ENCODE measurements around the gene BRME1. TPM values are rescaled to one million over a fixed set of nuclear protein-coding genes. Genes with fewer than 3 reads are reported as not detected.

Gene BRME1
- total and polyA plus RNA-seq, 2 of the 13 experiments (the other 11 are each of a cell fraction or from before 2014, with no cell fraction given): 0.74 to 1.5 TPM

DNA sequence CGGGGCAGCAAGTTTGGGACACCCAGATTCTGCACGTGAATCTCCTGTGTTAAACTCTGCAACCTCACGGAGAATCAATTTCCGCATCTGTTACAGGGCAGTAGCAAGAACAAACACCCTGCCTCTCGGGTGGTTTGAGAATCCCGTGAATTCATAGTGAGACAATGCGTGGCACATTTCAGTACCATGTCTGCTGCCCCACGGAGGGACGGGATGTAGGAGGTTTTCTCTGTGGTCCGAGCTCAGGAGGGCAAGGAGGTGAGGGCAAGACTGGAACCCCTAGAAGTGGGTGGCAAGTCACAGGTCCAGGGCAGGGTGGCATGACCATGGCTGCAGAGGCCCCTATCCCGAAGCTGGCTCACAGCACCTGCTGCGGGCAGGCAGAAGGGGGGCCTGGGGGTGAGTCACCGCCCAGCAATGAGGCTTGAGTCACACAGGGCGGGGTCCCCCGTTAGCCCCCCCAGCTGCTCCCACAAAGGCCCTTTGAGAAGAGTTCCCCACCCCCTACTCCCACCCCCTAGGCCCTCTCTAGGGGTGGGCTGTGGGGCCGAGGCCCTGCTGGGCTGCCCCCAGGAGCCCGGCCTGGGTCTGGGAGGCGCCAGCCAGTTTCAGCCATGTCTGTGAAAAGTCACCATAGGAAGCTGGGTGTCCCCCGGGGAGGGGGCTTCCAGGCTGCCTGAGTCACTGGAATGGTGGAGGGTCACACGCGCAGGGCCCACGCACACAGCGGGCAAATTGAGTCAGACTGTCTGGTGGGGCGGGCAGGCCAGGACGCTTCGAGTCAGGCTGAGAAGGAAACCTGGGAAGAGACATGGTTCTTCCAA is 54.8 kb downstream of the BRME1 start (continued):
- TF ChIP-seq, protein P1, sequence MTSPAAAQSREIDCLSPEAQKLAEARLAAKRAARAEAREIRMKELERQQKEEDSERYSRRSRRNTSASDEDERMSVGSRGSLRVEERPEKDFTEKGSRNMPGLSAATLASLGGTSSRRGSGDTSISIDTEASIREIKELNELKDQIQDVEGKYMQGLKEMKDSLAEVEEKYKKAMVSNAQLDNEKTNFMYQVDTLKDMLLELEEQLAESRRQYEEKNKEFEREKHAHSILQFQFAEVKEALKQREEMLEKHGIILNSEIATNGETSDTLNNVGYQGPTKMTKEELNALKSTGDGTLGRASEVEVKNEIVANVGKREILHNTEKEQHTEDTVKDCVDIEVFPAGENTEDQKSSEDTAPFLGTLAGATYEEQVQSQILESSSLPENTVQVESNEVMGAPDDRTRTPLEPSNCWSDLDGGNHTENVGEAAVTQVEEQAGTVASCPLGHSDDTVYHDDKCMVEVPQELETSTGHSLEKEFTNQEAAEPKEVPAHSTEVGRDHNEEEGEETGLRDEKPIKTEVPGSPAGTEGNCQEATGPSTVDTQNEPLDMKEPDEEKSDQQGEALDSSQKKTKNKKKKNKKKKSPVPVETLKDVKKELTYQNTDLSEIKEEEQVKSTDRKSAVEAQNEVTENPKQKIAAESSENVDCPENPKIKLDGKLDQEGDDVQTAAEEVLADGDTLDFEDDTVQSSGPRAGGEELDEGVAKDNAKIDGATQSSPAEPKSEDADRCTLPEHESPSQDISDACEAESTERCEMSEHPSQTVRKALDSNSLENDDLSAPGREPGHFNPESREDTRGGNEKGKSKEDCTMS (CRISPR knock-in tag; conservative IDR thresholded peaks at IDR 0.05): no peak
- TF ChIP-seq ZNF547 (CRISPR knock-in tag; IDR thresholded peaks at IDR 0.05) (no peak), CEBPB (IDR thresholded peaks at IDR 0.05; ENCODE audit: borderline replicate concordance, low read depth, low read length) (no peak), GMEB2 (CRISPR knock-in tag; IDR thresholded peaks at IDR 0.05; ENCODE audit: low read depth) (no peak), SRY (CRISPR knock-in tag; IDR thresholded peaks at IDR 0.05) (no peak), KDM5B (CRISPR knock-in tag; IDR thresholded peaks at IDR 0.05; ENCODE audit: borderline replicate concordance) (no peak), RERE (CRISPR knock-in tag; IDR thresholded peaks at IDR 0.05; ENCODE audit: low read depth) (no peak), ZNF740 (CRISPR knock-in tag; IDR thresholded peaks at IDR 0.05) (no peak), ZNF773 (CRISPR knock-in tag; IDR thresholded peaks at IDR 0.05; ENCODE audit: borderline replicate concordance) (no peak), ELF1 (CRISPR knock-in tag; IDR thresholded peaks at IDR 0.05) (no peak; the same call in 1 of the 2 replicates)
- TF ChIP-seq, protein P2, sequence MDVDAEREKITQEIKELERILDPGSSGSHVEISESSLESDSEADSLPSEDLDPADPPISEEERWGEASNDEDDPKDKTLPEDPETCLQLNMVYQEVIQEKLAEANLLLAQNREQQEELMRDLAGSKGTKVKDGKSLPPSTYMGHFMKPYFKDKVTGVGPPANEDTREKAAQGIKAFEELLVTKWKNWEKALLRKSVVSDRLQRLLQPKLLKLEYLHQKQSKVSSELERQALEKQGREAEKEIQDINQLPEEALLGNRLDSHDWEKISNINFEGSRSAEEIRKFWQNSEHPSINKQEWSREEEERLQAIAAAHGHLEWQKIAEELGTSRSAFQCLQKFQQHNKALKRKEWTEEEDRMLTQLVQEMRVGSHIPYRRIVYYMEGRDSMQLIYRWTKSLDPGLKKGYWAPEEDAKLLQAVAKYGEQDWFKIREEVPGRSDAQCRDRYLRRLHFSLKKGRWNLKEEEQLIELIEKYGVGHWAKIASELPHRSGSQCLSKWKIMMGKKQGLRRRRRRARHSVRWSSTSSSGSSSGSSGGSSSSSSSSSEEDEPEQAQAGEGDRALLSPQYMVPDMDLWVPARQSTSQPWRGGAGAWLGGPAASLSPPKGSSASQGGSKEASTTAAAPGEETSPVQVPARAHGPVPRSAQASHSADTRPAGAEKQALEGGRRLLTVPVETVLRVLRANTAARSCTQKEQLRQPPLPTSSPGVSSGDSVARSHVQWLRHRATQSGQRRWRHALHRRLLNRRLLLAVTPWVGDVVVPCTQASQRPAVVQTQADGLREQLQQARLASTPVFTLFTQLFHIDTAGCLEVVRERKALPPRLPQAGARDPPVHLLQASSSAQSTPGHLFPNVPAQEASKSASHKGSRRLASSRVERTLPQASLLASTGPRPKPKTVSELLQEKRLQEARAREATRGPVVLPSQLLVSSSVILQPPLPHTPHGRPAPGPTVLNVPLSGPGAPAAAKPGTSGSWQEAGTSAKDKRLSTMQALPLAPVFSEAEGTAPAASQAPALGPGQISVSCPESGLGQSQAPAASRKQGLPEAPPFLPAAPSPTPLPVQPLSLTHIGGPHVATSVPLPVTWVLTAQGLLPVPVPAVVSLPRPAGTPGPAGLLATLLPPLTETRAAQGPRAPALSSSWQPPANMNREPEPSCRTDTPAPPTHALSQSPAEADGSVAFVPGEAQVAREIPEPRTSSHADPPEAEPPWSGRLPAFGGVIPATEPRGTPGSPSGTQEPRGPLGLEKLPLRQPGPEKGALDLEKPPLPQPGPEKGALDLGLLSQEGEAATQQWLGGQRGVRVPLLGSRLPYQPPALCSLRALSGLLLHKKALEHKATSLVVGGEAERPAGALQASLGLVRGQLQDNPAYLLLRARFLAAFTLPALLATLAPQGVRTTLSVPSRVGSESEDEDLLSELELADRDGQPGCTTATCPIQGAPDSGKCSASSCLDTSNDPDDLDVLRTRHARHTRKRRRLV (CRISPR knock-in tag; IDR thresholded peaks at IDR 0.05): no peak
